Measurements from ENCODE around the gene PVR. TPM values are rescaled to one million over a fixed set of nuclear protein-coding genes. Genes with fewer than 3 reads are reported as not detected.

Gene PVR
- total RNA-seq, 4 donors from 2014 or later: 27.1 to 58.5 (median 33.4) TPM

GRCh38 chr19:44701228-44701627 is 57.5 kb downstream of the PVR start:
- WGBS, 2 donors (ENCODE audit: low coverage in 1 of 2): no CpG with 5 or more reads among the region's 15 CpGs
- TF ChIP-seq POLR2A (IDR thresholded peaks at IDR 0.05): no peak
- no peak for TF ChIP-seq POLR2AphosphoS5 (IDR thresholded peaks at IDR 0.05)
- no peak for TF ChIP-seq EP300 (IDR thresholded peaks at IDR 0.05)
- TF ChIP-seq, protein P1, sequence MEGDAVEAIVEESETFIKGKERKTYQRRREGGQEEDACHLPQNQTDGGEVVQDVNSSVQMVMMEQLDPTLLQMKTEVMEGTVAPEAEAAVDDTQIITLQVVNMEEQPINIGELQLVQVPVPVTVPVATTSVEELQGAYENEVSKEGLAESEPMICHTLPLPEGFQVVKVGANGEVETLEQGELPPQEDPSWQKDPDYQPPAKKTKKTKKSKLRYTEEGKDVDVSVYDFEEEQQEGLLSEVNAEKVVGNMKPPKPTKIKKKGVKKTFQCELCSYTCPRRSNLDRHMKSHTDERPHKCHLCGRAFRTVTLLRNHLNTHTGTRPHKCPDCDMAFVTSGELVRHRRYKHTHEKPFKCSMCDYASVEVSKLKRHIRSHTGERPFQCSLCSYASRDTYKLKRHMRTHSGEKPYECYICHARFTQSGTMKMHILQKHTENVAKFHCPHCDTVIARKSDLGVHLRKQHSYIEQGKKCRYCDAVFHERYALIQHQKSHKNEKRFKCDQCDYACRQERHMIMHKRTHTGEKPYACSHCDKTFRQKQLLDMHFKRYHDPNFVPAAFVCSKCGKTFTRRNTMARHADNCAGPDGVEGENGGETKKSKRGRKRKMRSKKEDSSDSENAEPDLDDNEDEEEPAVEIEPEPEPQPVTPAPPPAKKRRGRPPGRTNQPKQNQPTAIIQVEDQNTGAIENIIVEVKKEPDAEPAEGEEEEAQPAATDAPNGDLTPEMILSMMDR (IDR thresholded peaks at IDR 0.05): no peak
- no peak overlapping the region for H3K27ac ChIP-seq
- no peaks in the 10 kb centered on the region for H3K4me1 ChIP-seq
- no peak for ATAC-seq
- no peaks in the 10 kb centered on the region for H3K9me3 ChIP-seq
- no peaks in the 10 kb centered on the region for H3K36me3 ChIP-seq
- no peak overlapping the region for H3K4me3 ChIP-seq
- peaks cover 21% of the 10 kb centered on the region for H3K27me3 ChIP-seq

DNA sequence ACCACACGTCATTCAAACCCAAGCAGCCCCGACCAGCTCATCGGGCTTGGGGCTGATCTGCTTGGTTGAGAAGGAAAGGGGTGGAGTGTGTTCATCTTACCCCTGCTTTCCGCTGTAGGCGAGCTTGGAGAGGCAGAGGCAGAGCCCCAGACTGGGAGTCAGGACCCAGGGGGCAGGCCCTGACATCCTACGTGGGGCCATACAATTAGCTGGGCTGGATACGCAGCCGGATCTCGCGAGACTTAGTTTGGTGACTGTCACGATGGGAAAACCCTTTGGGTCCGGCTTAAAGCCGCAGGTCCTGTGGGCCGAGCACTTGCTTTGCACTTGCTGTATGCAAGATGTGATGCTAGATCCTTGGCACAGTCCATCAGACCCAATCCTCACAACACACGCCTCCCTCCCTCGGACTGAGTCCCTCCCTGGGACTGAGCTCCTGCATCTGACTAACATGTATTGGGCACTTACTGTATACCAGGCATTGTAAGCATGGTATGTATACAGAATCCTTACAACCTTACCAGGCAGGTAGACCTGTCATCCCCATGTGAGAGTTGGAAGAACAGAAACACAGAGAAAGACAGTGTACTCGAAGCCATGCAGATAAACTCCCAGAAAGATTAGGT is 59.0 kb downstream of the PVR start:
- no peak for ATAC-seq
- Histone ChIP-seq H3K4me3 (no peak overlapping the region), H3K27ac (no peak overlapping the region), H3K27me3 (peaks cover 9% of the 10 kb centered on the region), H3K4me1 (no peaks in the 10 kb centered on the region), H3K36me3 (no peaks in the 10 kb centered on the region), H3K9me3 (no peaks in the 10 kb centered on the region)
- no peak for TF ChIP-seq POLR2AphosphoS5 (IDR thresholded peaks at IDR 0.05)
- 60 to 92% methylated on average over 1 to 12 of the region's 17 CpGs for WGBS, 2 donors (ENCODE audit: low coverage in 1 of 2)

DNA sequence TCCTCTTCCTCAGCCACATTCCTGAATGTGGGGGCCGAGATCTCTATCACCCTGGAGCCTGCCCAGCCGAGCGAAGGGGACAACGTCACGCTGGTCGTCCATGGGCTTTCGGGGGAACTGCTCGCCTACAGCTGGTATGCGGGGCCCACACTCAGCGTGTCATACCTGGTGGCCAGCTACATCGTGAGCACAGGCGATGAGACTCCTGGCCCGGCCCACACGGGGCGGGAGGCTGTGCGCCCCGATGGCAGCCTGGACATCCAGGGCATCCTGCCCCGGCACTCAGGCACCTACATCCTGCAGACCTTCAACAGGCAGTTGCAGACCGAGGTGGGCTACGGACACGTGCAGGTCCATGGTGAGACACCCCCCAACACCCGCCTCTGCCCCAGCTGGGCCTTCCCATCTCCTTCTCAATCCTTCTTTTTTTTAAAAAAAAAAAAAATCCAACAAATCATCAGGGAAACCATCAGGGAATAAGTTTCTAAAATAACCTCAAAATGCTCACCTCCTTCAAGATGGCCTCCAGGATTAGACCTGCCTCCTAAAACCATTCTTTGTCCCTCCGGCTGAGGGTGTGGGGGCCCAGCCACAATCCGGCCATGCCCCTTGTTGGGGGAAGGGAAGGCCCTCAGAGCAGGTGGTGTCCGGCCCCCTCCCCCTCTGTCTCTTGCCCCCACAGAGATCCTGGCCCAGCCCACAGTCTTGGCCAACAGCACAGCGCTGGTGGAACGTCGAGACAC is 59.8 kb downstream of the PVR start:
- Histone ChIP-seq H3K27me3 (peaks cover 3% of the 10 kb centered on the region), H3K27ac (no peak overlapping the region), H3K4me1 (no peaks in the 10 kb centered on the region), H3K9me3 (no peaks in the 10 kb centered on the region), H3K36me3 (no peaks in the 10 kb centered on the region), H3K4me3 (no peak overlapping the region)
- TF ChIP-seq POLR2AphosphoS5 (IDR thresholded peaks at IDR 0.05) (no peak), EP300 (IDR thresholded peaks at IDR 0.05) (no peak), POLR2A (IDR thresholded peaks at IDR 0.05) (no peak)
- TF ChIP-seq, protein P1 (IDR thresholded peaks at IDR 0.05): no peak
- ATAC-seq: no peak
- 70 to 86% methylated on average over 2 to 7 of the region's 28 CpGs for WGBS, 2 donors (ENCODE audit: low coverage in 1 of 2)

GRCh38 chr19:44704982-44705381 is 61.3 kb downstream of the PVR start:
- no peak for ATAC-seq
- H3K36me3 ChIP-seq: no peaks in the 10 kb centered on the region
- H3K4me1 ChIP-seq: no peaks in the 10 kb centered on the region
- H3K4me3 ChIP-seq: no peak overlapping the region
- no peak for TF ChIP-seq POLR2AphosphoS5 (IDR thresholded peaks at IDR 0.05)
- TF ChIP-seq EP300 (IDR thresholded peaks at IDR 0.05): no peak
- TF ChIP-seq, protein P1 (IDR thresholded peaks at IDR 0.05): no peak
- TF ChIP-seq POLR2A (IDR thresholded peaks at IDR 0.05): no peak
- no peak overlapping the region for H3K27ac ChIP-seq
- 93 to 100% methylated on average over 1 of the region's 1 CpG for WGBS, 2 donors (ENCODE audit: low coverage in 1 of 2)
- H3K27me3 ChIP-seq: no peaks in the 10 kb centered on the region
- H3K9me3 ChIP-seq: no peaks in the 10 kb centered on the region

- Histone ChIP-seq H3K27me3 (no peaks in the 10 kb centered on the region), H3K9me3 (no peaks in the 10 kb centered on the region), H3K4me1 (no peaks in the 10 kb centered on the region), H3K4me3 (no peak overlapping the region), H3K27ac (no peak overlapping the region), H3K36me3 (no peaks in the 10 kb centered on the region)
- TF ChIP-seq POLR2A (IDR thresholded peaks at IDR 0.05) (no peak), POLR2AphosphoS5 (IDR thresholded peaks at IDR 0.05) (no peak), EP300 (IDR thresholded peaks at IDR 0.05) (no peak)
- WGBS, 2 donors (ENCODE audit: low coverage in 1 of 2): 82 to 100% methylated on average over 1 to 9 of the region's 12 CpGs
- no peak for ATAC-seq
Observed at GRCh38 chr19:44705502-44706010, 61.8 kb downstream of the PVR start.

All from gastroesophageal sphincter (tissue), 4 donors.